K562 (cell line): ENCODE results near the gene RNF19B. TPM values are rescaled to one million over a fixed set of nuclear protein-coding genes. Genes with fewer than 3 reads are reported as not detected.

Source experiments
- ATF2 ChIP-seq: sonication (generic); formaldehyde crosslinking; IDR thresholded peaks from 2 replicates; pipeline ENCODE4 v1.8.1; 2022; ENCODE audit warnings: missing genetic modification reagents
- BACH1 ChIP-seq: fragments of 200-800 bp; sonication (Bioruptor generic); IDR thresholded peaks from 2 replicates; pipeline ENCODE4 v1.6.1; 2016; ENCODE audit warnings: missing genetic modification characterization, missing compliant biosample characterization
- CBFA2T2 ChIP-seq: fragments of 450-650 bp; conservative IDR thresholded peaks from 2 replicates; pipeline ENCODE4 v1.6.1; 2017; ENCODE audit warnings: mild to moderate bottlenecking
- CBX8 ChIP-seq: fragments of 200-600 bp; sonication (generic); IDR thresholded peaks from 2 replicates; pipeline ENCODE4 v1.6.1; 2012; ENCODE audit warnings: borderline replicate concordance, mixed run types, low read depth, mild to moderate bottlenecking, moderate library complexity, mixed read lengths, low read length, control low read depth, inconsistent platforms; ENCODE audit not compliant: poor library complexity, severe bottlenecking; ENCODE audit errors: extremely low read depth
- E2F3 ChIP-seq: fragments of 250-450 bp; sonication (Bioruptor Pico); IDR thresholded peaks from 2 replicates; pipeline ENCODE4 v1.4.0; 2020; ENCODE audit warnings: mild to moderate bottlenecking
- FIP1L1 ChIP-seq: fragments of 200-400 bp; formaldehyde crosslinking; IDR thresholded peaks from 2 replicates; pipeline ENCODE4 v1.6.1; 2018; ENCODE audit warnings: mild to moderate bottlenecking, low read depth, low read length; ENCODE audit not compliant: poor library complexity, severe bottlenecking
- FOXA3 ChIP-seq, 2 experiments: fragments of 450-650 bp in 1 of 2; sonication (generic) in 1 of 2; formaldehyde crosslinking; IDR thresholded peaks in 1 of 2; conservative IDR thresholded peaks in 1 of 2; 2 replicates each; pipeline versions ENCODE4 v1.4.0 to v1.8.0; 2020 to 2022; ENCODE audit warnings: mild to moderate bottlenecking in 2 of 2, missing genetic modification reagents in 1 of 2
- FOXM1 ChIP-seq, 2 experiments: fragments of 450-650 bp in 1 of 2; sonication (generic) in 1 of 2; formaldehyde crosslinking in 1 of 2; IDR thresholded peaks; 2 replicates each; pipeline versions ENCODE4 v1.6.1 to v1.9.0; 2017 to 2022; ENCODE audit warnings: low read depth in 2 of 2, mild to moderate bottlenecking in 2 of 2, missing genetic modification reagents in 1 of 2, moderate library complexity in 1 of 2
- HDAC8 ChIP-seq: fragments of 450-650 bp; IDR thresholded peaks from 2 replicates; pipeline ENCODE4 v1.6.1; 2016; ENCODE audit warnings: mild to moderate bottlenecking, missing genetic modification characterization, moderate library complexity, missing compliant biosample characterization
- KLF1 ChIP-seq: fragments of 450-650 bp; IDR thresholded peaks from 2 replicates; pipeline ENCODE4 v1.6.1; 2016; ENCODE audit warnings: missing genetic modification characterization, missing compliant biosample characterization
- PBX2 ChIP-seq, 2 experiments: IDR thresholded peaks in 1 of 2; conservative IDR thresholded peaks in 1 of 2; 2 replicates each; pipeline ENCODE4 v1.6.1; 2016; ENCODE audit warnings: low read depth in 2 of 2, mild to moderate bottlenecking in 1 of 2, missing compliant biosample characterization in 1 of 2, missing genetic modification characterization in 1 of 2, moderate library complexity in 1 of 2
- PTTG1 ChIP-seq: fragments of 450-650 bp; IDR thresholded peaks from 2 replicates; pipeline ENCODE4 v1.6.1; 2016; ENCODE audit warnings: low read depth, mild to moderate bottlenecking, missing genetic modification characterization, missing compliant biosample characterization
- RFX5 ChIP-seq: IDR thresholded peaks from 2 replicates; pipeline ENCODE4 v1.6.1; 2011; ENCODE audit warnings: low read depth, mild to moderate bottlenecking, improper control_type of control experiment, low read length
- TCF3 ChIP-seq: sonication (generic); formaldehyde crosslinking; IDR thresholded peaks from 2 replicates; pipeline ENCODE4 v1.4.0; 2020; ENCODE audit warnings: mild to moderate bottlenecking, missing genetic modification reagents
- ZFP1 ChIP-seq: fragments of 450-650 bp; formaldehyde crosslinking; IDR thresholded peaks from 2 replicates; pipeline ENCODE4 v1.4.0; 2020; ENCODE audit warnings: mild to moderate bottlenecking, mixed read lengths
- ZNF165 ChIP-seq: fragments of 250-450 bp; sonication (Bioruptor Pico); IDR thresholded peaks from 2 replicates; pipeline ENCODE4 v1.4.0; 2020; ENCODE audit warnings: borderline replicate concordance
- ZNF668 ChIP-seq: fragments of 250-450 bp; sonication (Bioruptor Pico); IDR thresholded peaks from 2 replicates; pipeline ENCODE4 v1.8.0; 2022; ENCODE audit warnings: mild to moderate bottlenecking, inconsistent platforms
- ZSCAN32 ChIP-seq: fragments of 450-650 bp; formaldehyde crosslinking; IDR thresholded peaks from 2 replicates; pipeline ENCODE4 v1.4.0; 2020; ENCODE audit warnings: mild to moderate bottlenecking, moderate library complexity
- polyA plus RNA-seq, 8 experiments: library from polyadenylated mRNA; depleted of rRNA in 4 of 8; stranded (reverse) in 5 of 8; unstranded in 3 of 8; fragments of >200 nt; fragmentation: Nextera tagmentation in 2 of 8; fragmentation: Illumina TruSeq in 1 of 8; extraction: Ambion mirVana in 2 of 8; extraction: Trizol in 1 of 8; gene quantifications; 2 replicates each; pipeline versions ENCODE4 v1.2.1 to v1.2.3, GENCODE V29; 2011 to 2014; ENCODE audit warnings: inconsistent platforms in 1 of 8, missing spikeins in 1 of 8
- total RNA-seq, 7 experiments: library from RNA; depleted of rRNA in 6 of 7; stranded (reverse); fragments of >200 nt in 6 of 7; fragmentation: Illumina TruSeq in 2 of 7; extraction: Trizol in 2 of 7; gene quantifications; 2 replicates each; pipeline versions ENCODE4 v1.2.1 to v1.2.3, GENCODE V29; 2011 to 2021; ENCODE audit warnings: low replicate concordance in 1 of 7
- TF ChIP-seq, protein P1 (sequence below): fragments of 250-450 bp; sonication (Bioruptor Pico); IDR thresholded peaks from 2 replicates; pipeline ENCODE4 v1.4.0; 2020; ENCODE audit warnings: mild to moderate bottlenecking, moderate library complexity

RNF19B gene
- total and polyA plus RNA-seq, 9 of the 15 experiments (the other 6 are each of a cell fraction or from before 2014, with no cell fraction given) = 2.6 to 14.9 (median 10.1) TPM

GRCh38 chr1:32963746-32964460 is 706 bp downstream of the RNF19B start (continued):
- TF ChIP-seq PBX2 (CRISPR knock-in tag; IDR thresholded peaks at IDR 0.05; ENCODE audit: low read depth) (no peak), PBX2 (tag; conservative IDR thresholded peaks at IDR 0.05; ENCODE audit: low read depth) (no peak), ZFP1 (CRISPR knock-in tag) (no peak), ZNF165 (no peak), BACH1 (tag) (no peak), ATF2 (CRISPR knock-in tag) (0 out of 2 replicates have a peak, but pooled peaks have one; percentile 35), ZNF668 (no peak), PTTG1 (tag) (no peak), FOXM1 (IDR thresholded peaks at IDR 0.05; ENCODE audit: low read depth) (no peak), FOXM1 (CRISPR knock-in tag; IDR thresholded peaks at IDR 0.05; ENCODE audit: low read depth) (peak; percentile 65; the same call in 1 of the 2 replicates), HDAC8 (tag) (no peak), E2F3 (CRISPR knock-in tag) (0 out of 2 replicates have a peak, but pooled peaks have one; percentile 8), TCF3 (CRISPR knock-in tag) (peak; percentile 41), FOXA3 (CRISPR knock-in tag; conservative IDR thresholded peaks at IDR 0.05 in 1 of 2, IDR thresholded peaks at IDR 0.05 in 1 of 2) (no peak), CBX8 (no peak), FIP1L1 (peak; percentile 35), KLF1 (tag) (no peak), ZSCAN32 (CRISPR knock-in tag) (no peak), CBFA2T2 (0 out of 2 replicates have a peak, but pooled peaks have one; percentile 25), RFX5 (no peak)
- TF ChIP-seq, protein P1, sequence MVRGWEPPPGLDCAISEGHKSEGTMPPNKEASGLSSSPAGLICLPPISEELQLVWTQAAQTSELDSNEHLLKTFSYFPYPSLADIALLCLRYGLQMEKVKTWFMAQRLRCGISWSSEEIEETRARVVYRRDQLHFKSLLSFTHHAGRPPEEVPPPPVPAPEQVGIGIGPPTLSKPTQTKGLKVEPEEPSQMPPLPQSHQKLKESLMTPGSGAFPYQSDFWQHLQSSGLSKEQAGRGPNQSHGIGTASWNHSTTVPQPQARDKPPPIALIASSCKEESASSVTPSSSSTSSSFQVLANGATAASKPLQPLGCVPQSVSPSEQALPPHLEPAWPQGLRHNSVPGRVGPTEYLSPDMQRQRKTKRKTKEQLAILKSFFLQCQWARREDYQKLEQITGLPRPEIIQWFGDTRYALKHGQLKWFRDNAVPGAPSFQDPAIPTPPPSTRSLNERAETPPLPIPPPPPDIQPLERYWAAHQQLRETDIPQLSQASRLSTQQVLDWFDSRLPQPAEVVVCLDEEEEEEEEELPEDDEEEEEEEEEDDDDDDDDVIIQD (CRISPR knock-in tag) = no peak
